HG03469 (cell line): Measurements from ENCODE around the gene PPOX.

Source experiments
- ATAC-seq: cut with Tn5 transposase; IDR thresholded peaks from one replicate; pipeline ENCODE4 v1.9.1; 2021; ENCODE audit warnings: mild to moderate bottlenecking, moderate library complexity, moderate number of reproducible peaks; ENCODE audit not compliant: unreplicated experiment

PPOX gene

GRCh38 chr1:161174911-161175310 is 8.7 kb downstream of the PPOX start:
- ATAC-seq: no peak

- ATAC-seq: no peak
Measured at GRCh38 chr1:161175771-161176453, 9.7 kb downstream of the PPOX start.

GRCh38 chr1:161176468-161177111 is 10.4 kb downstream of the PPOX start:
- no peak for ATAC-seq

GRCh38 chr1:161177112-161177935 is 11.1 kb downstream of the PPOX start, which contains the start of gene B4GALT3:
TSS of gene B4GALT3 (minus strand) at chr1:161177507. CDS start at chr1:161176060, 1,447 bp downstream.
- peak; percentile 41 for ATAC-seq

- ATAC-seq: no peak
Measured at GRCh38 chr1:161177936-161178244, 11.7 kb downstream of the PPOX start.

- no peak for ATAC-seq
Measured at GRCh38 chr1:161179698-161180097, 13.5 kb downstream of the PPOX start.

- ATAC-seq: no peak
Measured at GRCh38 chr1:161180639-161181038, 14.4 kb downstream of the PPOX start.

- ATAC-seq: no peak
Measured at GRCh38 chr1:161182214-161182613, 16.0 kb downstream of the PPOX start.

GRCh38 chr1:161185282-161185682 is 19.1 kb downstream of the PPOX start:
- ATAC-seq: peak; percentile 67

GRCh38 chr1:161185732-161186311 is 19.6 kb downstream of the PPOX start:
- ATAC-seq: no peak

- ATAC-seq: no peak
Measured at GRCh38 chr1:161187311-161187710, 21.1 kb downstream of the PPOX start.

- no peak for ATAC-seq
Measured at GRCh38 chr1:161188381-161188780, 22.2 kb downstream of the PPOX start.

- ATAC-seq: no peak
Measured at GRCh38 chr1:161189036-161189435, 22.8 kb downstream of the PPOX start.

GRCh38 chr1:161190962-161191521 is 24.8 kb downstream of the PPOX start:
- ATAC-seq: no peak

GRCh38 chr1:161191971-161192370 is 25.7 kb downstream of the PPOX start:
- ATAC-seq: no peak

GRCh38 chr1:161192476-161193465 is 26.5 kb downstream of the PPOX start:
- no peak for ATAC-seq

GRCh38 chr1:161193561-161194235 is 27.5 kb downstream of the PPOX start:
- ATAC-seq: no peak

GRCh38 chr1:161195171-161195570 is 28.9 kb downstream of the PPOX start:
- no peak for ATAC-seq

- no peak for ATAC-seq
Measured at GRCh38 chr1:161196111-161196510, 29.9 kb downstream of the PPOX start.
